HG03521 (cell line): ENCODE results near the gene SMYD3.
"Not testable (repeated sequence)": the region's sequence is repeated elsewhere in the genome, so short reads cannot be mapped to it uniquely, and the experiment has no call there.

Experiments
- ATAC-seq: cut with Tn5 transposase; IDR thresholded peaks from one replicate; pipeline ENCODE4 v1.9.1; 2021; ENCODE audit warnings: mild to moderate bottlenecking, moderate library complexity; ENCODE audit not compliant: unreplicated experiment

Gene SMYD3

GRCh38 chr1:245714027-245714426, 793.1 kb downstream of the SMYD3 start:
- not testable (repeated sequence) for ATAC-seq

DNA sequence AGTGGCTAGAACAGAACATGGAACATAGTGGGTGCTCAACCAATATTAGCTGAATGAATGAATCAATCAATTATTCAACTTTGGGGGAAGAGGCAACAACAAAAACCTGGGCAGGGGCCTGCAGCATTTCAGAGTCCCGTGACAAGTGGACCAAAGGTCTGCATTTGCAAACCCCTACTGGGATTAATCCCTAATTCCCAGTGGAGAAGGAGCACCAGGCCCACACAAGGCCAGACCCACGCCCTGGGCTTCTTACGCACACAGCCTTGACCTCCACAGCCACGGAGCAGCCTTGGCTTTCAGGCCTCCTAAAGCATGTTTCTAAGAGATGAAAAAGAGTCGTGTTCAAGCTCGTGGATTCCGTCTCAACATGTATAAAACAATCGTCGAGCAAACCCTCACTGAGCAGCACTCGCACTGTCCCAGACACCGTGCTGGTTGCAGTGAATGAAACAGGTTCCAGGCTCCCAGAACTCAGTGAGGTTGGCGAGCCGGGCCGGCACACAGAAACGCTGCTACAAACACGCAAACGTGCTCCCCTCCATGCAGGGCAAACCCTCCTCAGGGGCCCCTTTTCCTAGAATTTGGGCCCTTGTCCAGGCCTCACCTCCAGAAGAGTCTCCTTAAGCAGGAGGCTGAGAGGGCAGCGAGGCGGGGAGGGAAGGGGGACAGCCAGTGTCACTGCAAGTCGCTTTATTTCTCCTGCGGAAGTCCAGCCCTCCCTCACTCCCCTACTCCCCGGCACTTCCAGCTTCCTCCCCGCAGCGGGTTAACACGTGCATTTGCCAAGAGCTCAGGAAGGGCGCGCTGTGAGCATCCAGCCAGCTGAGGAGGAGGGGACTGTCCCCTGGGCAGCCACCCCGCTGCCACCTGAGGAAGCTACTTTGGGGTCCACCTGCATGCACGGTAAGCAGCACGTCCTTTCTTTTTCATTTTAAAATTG, 795.8 kb downstream of the SMYD3 start:
- ATAC-seq = no peak

DNA sequence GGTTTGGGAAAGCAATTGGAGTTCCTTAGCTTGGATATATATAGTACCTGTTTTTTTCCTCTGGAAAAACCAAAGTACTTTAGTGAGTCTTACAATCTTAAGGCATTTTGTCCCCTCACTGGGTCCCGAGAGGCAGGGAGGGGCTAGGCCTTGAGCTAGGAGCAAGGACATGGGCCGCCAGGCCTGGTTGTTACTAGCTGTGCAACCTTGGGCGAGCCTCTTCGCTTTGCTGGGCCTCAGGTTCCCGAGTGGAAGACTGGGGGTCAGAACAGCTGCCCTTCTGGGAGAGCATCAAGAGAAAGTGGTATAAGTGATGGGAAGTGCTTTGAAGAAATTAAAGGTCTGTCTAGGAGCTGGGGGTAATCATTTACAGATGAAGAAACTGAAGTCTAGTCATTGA, 799.1 kb downstream of the SMYD3 start:
- no peak for ATAC-seq

DNA sequence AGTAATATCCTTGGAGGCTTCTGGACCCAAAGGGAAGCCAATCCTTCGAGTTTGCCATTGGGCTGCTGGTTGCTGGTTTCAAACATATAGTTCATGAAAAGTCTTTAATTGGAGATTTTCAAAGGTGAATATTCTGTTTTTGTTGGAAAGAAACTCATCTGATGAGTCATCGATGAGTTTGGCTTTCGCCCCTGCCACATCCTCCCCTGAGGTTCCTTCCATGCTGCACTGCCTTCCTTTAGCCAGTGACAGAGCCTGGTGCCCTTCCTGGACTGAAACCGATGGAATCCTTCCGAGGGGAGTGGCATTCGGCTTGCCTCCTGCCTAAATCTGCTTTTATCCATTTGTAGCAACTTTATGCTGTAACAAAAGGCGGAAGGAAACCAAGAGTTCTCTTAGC, 802.3 kb downstream of the SMYD3 start:
- ATAC-seq = no peak

- ATAC-seq = no peak
Observed at GRCh38 chr1:245704341-245704740, 802.7 kb downstream of the SMYD3 start.

DNA sequence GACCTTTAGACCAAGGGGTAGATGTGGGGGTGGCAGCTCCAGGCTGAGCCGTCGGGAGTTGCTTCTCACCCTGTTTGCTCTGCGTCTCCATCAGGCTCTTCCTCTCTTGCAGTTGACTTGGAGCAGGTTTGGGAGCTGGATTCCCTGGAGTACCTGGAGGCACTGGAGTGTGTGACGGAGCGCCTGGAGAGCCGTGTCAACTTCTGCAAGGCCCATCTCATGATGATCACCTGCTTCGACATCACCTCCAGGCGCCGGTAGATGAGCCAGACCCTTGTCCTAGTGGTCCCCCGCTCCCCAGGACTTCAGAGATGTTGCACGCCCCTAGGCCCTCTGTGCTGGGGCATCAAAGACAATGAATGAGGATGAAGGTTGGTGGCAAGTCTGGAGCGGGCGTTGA, 804.7 kb downstream of the SMYD3 start:
- no peak for ATAC-seq

DNA sequence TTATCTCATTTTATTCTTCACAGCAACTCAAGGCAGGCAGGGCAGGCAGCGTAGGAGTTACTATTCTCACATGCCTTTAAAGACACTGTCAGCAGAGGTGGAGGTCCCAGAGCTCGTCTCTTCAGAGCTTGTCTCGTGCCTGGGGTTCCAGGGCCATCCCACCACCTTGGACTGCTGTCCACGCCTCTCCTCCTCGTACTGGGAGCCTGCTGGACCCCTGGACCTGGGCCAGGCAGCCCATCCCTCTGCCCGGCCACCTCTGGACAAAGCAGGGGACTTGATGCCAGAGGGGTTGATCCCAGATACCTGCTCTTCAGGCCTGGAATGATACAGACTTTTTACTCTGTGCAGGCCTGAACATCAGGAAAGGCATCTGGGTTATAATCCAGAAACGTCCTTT, 805.4 kb downstream of the SMYD3 start:
- ATAC-seq = no peak

- no peak for ATAC-seq
Observed at GRCh38 chr1:245700631-245701030, 806.4 kb downstream of the SMYD3 start.
